Astrocyte (in vitro differentiated cells and primary cell): Measurements from ENCODE around the gene TUBA1A.

Experiments used
- EZH2 ChIP-seq: IDR thresholded peaks from 2 replicates; pipeline ENCODE4 v1.6.1; 2012; ENCODE audit warnings: mild to moderate bottlenecking, low read length, inconsistent platforms; ENCODE audit not compliant: insufficient read depth
- TF ChIP-seq, protein P1 (sequence below): IDR thresholded peaks from 2 replicates; pipeline ENCODE4 v1.5.1; 2011; ENCODE audit warnings: low read depth, mild to moderate bottlenecking, inconsistent platforms, low read length, moderate library complexity; ENCODE audit not compliant: insufficient read depth

DNA sequence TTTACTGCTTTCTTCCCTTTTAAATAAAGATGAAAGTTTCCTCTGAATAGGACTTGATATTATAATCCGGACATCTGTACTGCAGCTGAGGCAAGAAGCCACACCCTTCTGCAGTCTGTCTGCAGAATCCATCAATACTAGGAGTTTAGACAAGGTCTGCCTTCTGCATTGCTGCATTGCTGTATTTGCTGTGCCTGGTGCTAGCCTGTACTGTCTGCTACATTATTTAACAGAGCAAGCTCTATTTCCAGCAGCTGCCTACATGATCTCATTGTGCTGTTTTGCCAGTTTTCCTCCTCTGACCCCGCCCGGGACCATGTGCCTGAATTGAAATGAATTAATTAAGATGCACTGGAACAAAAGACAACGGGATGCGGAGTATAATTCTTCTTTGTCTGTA lies 1.7 kb downstream of the TUBA1A start:
- TF ChIP-seq, protein P1, sequence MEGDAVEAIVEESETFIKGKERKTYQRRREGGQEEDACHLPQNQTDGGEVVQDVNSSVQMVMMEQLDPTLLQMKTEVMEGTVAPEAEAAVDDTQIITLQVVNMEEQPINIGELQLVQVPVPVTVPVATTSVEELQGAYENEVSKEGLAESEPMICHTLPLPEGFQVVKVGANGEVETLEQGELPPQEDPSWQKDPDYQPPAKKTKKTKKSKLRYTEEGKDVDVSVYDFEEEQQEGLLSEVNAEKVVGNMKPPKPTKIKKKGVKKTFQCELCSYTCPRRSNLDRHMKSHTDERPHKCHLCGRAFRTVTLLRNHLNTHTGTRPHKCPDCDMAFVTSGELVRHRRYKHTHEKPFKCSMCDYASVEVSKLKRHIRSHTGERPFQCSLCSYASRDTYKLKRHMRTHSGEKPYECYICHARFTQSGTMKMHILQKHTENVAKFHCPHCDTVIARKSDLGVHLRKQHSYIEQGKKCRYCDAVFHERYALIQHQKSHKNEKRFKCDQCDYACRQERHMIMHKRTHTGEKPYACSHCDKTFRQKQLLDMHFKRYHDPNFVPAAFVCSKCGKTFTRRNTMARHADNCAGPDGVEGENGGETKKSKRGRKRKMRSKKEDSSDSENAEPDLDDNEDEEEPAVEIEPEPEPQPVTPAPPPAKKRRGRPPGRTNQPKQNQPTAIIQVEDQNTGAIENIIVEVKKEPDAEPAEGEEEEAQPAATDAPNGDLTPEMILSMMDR, result no peak
- no peak for TF ChIP-seq EZH2
